ENCODE results near the gene EBF4.
A peak's percentile ranks its signal among the peaks of the same experiment; 100 is the strongest.
"Not testable (repeated sequence)": the region's sequence is repeated elsewhere in the genome, so short reads cannot be mapped to it uniquely, and the experiment has no call there.

The EBF4 gene

DNA sequence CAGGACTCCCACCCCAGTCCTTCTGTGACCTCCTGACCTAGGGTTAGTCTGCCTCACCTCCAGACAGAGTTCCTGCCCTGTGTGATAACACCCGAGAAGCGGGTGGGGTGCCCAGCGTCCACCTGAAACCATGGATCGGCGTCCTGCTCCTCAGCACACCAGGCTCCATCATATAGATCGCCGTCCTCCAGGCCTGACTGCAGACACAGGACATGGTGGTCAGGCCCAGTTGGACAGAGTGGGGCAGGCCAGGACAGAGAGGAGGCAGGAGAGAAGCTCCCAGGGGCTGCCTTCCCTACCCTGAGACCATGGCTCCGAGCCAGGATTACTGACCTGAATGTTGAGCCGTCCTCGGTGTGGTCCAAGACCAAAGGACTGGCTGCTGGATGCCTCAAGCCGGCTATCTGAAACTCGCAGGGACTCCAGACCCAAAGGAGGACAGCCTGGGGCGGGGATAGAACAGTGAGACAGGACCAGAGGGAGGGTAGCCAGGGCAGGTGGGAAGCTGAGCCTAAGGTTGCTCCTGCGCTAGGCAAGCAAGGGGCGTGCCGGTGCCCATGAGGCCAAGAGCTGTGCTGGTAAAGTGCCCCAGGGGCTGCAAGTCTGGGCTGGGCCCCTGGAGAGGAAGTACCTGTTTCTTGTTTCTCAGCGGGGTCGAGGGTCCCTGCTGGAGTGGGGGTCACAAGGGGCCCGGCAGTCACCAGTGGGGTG is 105.7 kb downstream of the EBF4 start:
- DNase-seq = no peak

DNA sequence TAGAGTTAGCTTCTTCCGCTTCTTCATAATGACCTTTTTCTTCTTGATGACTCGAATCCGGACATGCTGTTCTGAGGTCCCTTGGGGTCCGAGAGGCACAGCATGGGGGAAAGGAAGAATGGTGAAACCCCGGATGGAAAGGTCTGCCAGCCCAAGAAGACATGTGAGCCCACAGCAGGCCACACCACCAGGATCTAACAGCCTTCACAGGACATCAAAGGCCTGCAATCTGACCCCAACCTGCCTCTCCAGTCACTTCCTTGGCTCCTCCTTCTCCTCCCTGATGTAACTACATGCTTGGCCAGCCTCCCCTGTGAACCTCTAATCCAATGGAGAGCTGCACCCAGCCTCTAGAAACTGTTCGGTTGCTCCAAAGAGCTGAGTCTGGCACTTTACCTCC is 106.2 kb downstream of the EBF4 start:
- DNase-seq = no peak

DNA sequence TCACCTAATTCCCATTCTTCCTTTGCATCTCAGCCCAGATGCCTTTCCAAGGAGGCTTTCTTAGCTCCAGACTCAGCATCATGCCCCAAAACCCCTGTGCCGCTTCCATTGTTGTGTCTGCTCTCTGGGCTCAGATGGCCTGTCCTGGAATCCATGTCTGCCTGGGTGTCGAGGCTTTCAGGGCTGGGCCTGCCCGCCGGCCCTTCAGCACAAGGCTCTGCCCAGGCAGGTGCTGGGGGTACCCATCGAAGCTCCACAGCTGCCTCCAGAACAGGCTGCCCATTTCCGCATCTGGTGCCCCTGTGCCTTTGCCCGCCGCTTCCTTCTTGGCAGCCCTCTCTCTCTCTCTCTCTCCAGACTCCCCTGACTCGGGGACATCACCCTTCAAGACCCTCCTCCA is 106.7 kb downstream of the EBF4 start:
- DNase-seq = no peak

DNA sequence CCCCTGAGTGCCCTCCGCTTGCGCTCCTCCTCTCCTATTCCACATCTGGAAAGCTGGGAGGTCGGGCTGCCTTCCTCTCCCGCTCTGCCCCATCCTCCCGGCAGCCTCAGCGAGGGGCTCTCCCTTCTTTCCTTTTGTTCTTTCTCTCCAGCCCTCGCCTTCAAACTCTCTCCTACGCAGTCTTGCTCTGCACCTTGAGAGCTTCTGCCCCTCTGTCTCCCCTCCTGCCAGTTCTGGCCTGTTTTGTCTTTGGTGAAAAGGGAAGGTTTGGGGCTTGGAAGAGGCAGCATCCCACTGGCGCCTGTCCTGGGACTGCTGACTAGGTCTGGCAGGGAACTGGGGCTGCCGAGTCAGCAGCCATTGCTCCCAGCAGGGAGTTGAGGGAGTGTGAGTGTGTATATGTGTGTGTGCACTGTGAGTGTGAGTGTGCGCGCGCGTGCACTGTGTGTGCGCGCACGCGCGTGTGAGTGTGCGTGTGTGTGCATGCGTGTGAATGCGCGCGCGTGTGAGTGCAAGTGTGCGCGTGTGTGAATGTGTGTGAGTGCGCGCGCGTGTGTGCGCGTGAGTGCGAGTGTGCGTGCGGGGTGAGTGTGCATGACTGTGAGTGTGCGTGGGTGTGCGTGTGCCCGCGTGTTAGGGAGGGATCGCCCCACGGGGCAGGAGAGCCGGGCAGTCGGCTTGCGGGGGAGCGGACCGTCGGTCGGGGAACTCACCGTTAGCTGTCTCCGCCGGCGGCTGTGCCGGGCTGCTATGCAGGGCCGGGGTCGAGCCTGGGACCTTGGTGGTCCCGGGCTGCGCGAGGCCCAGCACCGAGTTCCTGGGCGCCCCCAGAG is 107.3 kb downstream of the EBF4 start:
- DNase-seq = no peak

DNA sequence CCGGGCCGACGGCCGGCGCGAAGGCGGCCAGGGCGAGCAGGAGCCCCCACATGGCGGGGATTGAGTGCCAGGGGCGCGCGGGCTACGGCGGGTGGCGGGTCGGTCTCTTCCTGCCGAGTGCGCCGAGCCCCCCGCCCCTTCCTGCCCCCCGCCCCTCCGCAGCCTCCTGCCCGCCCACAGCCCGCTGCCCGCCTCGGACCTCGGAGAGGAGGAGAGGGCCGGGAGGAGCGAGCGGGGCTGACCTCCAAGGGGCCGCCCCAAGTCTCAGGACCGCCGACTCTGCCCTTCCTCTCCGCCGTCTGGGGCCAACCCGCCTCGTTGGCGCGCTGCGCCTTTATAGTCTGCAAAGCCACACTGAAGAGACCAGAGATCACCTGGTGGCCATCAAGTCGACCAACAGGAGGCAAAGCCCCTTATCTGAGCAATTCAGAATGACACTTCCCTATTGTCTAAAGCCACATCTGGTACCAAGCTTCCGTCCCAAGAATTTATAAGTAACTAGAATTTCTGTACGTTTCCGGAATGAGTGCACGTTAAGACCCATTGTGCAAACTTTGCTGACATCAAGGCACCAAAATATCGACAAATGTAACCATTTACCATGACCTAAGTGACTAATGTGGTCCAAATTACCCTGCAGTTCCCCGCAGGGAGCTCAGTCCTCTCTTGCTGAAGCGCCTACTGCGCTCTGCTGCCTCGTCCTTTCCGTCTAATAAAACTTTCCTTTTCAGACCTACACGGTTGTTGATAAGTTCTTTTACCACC is 108.1 kb downstream of the EBF4 start, which contains the start of gene CPXM1:
TSS of gene CPXM1 (minus strand) at position 107 of the 765 bp plus-strand sequence. CDS start at position 52, 55 bp downstream.
- peak; percentile 19 for DNase-seq

DNA sequence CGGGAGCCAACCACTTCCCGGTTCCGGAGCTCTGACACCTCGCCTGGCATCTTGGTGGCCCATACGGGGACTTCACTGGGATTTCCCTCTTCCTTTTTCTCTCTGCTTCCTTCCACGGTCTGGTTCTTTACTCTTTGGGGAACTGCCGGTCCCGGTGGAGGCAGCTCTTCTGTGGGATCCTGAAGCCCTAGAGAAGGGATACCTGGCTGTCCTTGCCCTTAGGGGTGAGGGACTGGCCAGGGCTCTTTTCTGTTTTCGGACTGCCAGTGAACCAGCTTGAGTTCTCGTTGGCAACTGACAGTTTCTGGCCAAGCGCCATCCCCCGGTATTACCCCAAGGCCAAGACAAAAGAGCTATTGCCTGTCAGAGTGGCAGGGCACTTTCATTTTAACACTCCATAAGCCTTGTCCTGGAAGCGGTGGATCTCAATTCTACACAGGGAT is 108.7 kb downstream of the EBF4 start:
- DNase-seq = no peak

DNA sequence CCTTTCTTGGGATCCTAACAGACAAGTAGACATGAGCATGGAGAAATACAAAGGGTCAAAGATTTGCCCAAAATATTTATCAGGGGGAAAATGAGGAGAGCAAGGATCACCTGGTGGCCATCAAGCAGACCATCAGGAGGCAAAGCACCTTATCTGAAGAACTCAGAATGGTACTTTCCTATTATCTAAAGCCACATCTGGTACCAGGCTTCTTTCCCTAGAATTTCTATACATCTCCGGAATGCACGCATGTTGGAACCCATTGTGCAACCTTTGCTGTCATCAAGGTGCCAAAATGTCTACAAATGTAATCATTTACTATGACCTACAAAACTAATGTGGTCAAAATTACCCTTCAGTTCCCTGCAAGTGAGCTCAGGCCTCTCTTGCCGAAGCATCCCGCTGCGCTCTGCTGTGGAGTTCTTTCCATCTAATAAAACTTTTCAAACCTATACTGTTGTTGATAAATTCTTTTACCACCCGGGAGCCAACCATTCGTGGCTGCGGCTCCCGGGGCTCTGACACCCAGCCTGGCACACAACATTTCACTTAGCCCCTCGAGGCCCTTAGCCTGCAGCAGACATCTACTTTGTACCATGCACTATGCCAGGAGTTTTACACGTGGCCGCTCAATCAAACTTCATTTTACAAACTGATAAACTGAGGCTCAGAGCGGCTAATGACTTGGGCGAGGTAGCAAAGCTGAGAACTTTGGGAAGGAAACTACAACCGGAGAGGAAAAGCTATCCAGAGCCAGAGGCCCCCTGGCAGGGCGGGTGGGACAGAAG is 111.7 kb downstream of the EBF4 start:
- no peak for DNase-seq

DNA sequence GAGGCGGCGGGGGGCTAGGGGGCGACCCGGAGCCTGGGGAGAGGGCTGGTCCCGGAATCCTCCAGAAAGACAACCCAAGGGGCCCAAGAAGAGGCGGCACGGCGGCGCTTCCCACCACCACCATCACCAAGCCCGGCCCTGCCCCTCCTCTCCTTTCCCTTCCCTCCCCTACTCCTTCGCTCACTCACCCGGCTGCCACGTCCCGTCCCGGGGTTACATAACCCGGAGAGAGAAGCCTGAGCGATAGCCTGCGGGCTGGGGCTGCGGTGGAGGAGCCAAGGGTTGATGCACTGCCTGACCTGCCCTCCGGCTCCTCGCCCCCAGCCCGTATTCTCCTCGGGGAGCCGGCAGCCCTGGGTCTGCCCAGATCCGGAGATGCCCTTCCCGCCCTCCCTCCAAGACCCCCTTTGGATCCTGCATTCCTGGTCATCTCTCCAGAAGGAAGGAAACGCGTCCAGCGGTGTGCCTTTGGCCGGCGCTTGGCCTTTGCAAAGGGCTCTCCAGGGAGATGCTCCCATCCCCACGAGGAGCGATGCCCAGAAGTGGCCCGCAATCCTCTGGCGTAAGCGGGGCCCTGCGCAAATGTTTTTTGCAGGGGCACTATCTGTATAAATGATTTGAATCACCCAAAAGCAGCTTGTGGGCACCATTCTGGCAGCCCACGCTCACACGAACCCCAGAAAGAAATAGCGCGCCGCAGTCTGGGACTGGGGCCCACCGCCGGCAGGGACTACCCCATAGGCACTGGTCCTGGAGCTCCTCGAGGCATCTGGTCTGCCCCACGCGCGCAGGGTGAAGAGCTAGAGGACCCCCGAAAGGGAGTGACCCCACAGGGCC is 112.5 kb downstream of the EBF4 start:
- DNase-seq = no peak

DNA sequence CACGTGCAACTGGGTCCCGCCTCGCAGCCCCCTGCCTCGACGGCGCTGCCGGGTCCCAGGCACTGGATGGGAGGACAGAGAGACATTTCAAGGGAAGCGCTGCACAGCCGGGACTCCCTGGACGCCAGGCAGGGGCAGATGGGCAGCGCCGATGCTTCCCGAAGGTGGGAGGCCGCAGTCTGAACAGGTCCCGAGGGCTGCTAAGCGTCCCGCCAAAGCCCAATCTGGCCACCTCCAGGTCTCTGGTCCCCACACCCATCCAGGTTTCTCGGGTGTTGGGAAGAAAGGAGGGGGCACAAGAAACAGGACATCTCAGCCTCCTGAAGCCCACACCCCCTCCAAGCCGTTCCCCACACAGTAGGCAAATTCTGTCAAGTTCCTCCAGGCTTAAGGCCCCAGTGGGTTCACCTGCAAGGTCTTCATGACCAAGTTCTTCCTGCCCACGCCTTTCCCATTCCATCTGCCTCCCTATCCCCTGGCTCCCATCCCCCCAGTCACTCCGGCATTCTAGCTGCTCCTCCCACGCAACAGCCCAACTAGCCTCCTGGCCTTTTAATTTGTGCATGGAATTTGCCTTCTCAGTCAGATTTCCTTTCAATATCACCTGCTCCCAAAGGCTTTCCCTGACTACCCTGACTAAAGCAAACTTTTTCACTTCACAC is 113.2 kb downstream of the EBF4 start:
- no peak for DNase-seq

DNA sequence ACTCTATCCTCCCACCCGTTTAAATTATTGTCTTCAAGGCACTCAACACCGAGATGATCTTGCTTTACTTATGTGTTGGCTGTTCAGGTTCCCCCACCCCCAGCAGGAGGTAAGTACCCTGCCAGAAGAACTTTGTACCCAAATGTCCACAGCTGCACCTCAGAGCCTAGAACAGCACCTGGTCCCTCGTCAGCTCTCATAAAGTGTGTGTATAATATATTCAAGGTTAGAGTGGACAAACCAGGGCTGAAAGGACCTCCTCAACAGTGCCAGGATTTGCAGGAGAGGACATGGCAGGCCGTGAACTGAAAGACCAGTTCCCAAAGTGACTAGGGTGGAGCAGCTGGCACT is 113.7 kb downstream of the EBF4 start:
- DNase-seq = no peak

DNA sequence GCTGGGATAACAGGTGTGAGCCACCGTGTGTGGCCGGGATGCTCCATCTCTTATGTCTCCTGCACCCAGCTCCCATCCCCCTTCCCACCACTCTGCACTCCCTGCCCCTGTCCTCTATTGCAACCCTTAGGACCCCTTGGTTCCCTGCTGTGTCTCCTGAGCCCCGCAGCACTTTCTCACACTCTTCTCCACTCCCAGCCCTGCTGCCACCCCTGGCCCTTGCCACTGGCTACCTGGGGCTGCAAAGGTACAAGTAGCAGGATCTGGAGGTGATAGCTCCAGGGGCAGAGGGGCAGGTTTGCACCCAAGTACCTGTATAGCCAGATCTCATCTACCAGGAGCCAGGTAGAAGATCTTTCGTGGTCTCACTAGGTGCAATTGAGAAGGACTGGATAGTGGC is 114.4 kb downstream of the EBF4 start:
- no peak for DNase-seq

DNA sequence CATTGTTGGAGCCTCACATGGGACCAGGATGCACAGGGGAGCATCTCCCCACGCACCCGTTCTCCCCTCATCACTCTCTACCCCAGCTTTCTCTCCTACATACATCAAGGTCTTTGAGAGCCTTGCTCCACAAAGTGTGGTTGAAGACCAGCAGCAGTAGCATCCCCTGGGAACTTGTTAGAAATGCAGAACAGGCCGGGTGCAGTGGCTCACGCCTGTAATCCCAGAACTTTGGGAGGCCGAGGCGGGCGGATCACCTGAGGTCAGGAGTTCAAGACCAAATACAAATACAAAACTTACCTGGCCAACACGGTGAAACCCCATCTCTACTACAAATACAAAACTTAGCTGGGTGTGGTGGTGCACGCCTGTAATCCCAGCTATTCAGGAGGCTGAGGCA is 115.3 kb downstream of the EBF4 start:
- DNase-seq = not testable (repeated sequence)

DNA sequence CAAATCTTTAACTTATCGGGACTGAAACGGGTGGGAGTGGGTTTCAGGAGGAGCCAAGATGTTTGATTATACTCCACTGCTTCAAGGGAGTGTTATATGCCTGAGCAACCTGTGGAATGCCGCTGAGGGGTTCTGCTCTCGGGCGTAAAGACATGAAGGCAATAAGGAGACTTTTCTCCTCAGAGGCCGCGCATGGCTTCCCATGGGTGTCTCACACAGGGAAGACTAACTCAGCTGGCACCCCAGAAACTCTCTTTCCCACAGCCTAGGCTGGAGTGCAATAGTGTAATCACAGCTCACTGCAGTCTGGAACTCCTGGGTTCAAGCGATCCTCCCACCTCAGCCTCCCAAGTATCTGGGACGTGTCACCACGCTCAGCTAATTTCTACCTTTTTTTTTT is 117.1 kb downstream of the EBF4 start:
- no peak for DNase-seq
